Measurements from ENCODE around the gene ZNF606.
A peak's percentile ranks its signal among the peaks of the same experiment; 100 is the strongest.

ZNF606 gene

GRCh38 chr19:57934820-57935665 is 67.6 kb downstream of the ZNF606 start, which contains the start of gene ZNF418:
TSS of gene ZNF418 (minus strand) at chr19:57935402. CDS start at chr19:57933822, 1,580 bp downstream.
- DNase-seq = peak; percentile 68 to 76
- TF ChIP-seq POLR2A (IDR thresholded peaks at IDR 0.05; ENCODE audit: low read length) = peak; percentile 37
- no peak for TF ChIP-seq GATA1 (IDR thresholded peaks at IDR 0.05; ENCODE audit: low read depth, low read length)

- TF ChIP-seq POLR2A (IDR thresholded peaks at IDR 0.05; ENCODE audit: low read length) (no peak), GATA1 (IDR thresholded peaks at IDR 0.05; ENCODE audit: low read depth, low read length) (no peak)
- no peak for DNase-seq
These were observed 75.0 kb downstream of the ZNF606 start for GRCh38 chr19:57927587-57927986.
